Heart right ventricle (tissue), 16 donors: ENCODE results near the gene LRRC46. TPM values are rescaled to one million over a fixed set of nuclear protein-coding genes. Genes with fewer than 3 reads are reported as not detected.

Experiments
- ATAC-seq, 8 donors: fragments of 200-7000 bp; cut with Tn5 transposase; one replicate each; pipeline ENCODE4 v1.9.1; 2020; ENCODE audit warnings: mild to moderate bottlenecking in 8 of 8, moderate library complexity in 8 of 8, moderate number of reproducible peaks in 1 of 8
- DNase-seq, 2 donors: peaks; one replicate each; pipeline ENCODE4 v3.0.0-alpha.2; 2020
- H3K27ac ChIP-seq, 10 donors: fragments of 200-600 bp; sonication (generic) in 2 of 10; one replicate each; pipeline versions ENCODE4 v1.5.0 to v1.8.0; 2020 to 2022; ENCODE audit warnings: mild to moderate bottlenecking in 3 of 10
- H3K27me3 ChIP-seq, 7 donors: fragments of 200-600 bp; one replicate each; pipeline ENCODE4 v1.8.0; 2021 to 2022; ENCODE audit warnings: mild to moderate bottlenecking in 2 of 7
- H3K36me3 ChIP-seq, 9 donors: fragments of 200-600 bp; sonication (generic) in 1 of 9; one replicate each; pipeline versions ENCODE4 v1.5.0 to v1.8.0; 2020 to 2022; ENCODE audit warnings: mild to moderate bottlenecking in 2 of 9
- H3K4me1 ChIP-seq, 9 donors: fragments of 200-600 bp; sonication (generic) in 1 of 9; one replicate each; pipeline versions ENCODE4 v1.5.0 to v1.8.0; 2020 to 2022; ENCODE audit warnings: mild to moderate bottlenecking in 4 of 9
- H3K4me3 ChIP-seq, 10 donors: fragments of 200-600 bp; sonication (generic) in 2 of 10; one replicate each; pipeline versions ENCODE4 v1.5.0 to v1.8.0; 2020 to 2022; ENCODE audit warnings: mild to moderate bottlenecking in 7 of 10, moderate library complexity in 2 of 10
- H3K9me3 ChIP-seq, 11 donors: fragments of 200-600 bp in 10 of 11; sonication (generic) in 2 of 11; one replicate each; pipeline versions ENCODE4 v1.5.0 to v1.8.0; 2013 to 2022; ENCODE audit warnings: mild to moderate bottlenecking in 2 of 11, control low read depth in 1 of 11, moderate library complexity in 1 of 11
- CTCF ChIP-seq, 9 donors: fragments of 200-600 bp; sonication (generic) in 2 of 9; IDR thresholded peaks; one replicate each; pipeline versions ENCODE4 v1.5.0 to v1.8.0; 2021 to 2022; ENCODE audit warnings: antibody characterized with exemption in 9 of 9, mild to moderate bottlenecking in 5 of 9, moderate library complexity in 1 of 9
- WGBS, 2 donors: extraction: QIAGEN DNeasy Blood & Tissue Kit; methylation state at CpG; one replicate each; pipeline ENCODE4 v1.1.7; 2013; ENCODE audit warnings: inconsistent platforms in 1 of 2; 5-methylcytosine and 5-hydroxymethylcytosine counted together
- intact Hi-C, 10 donors: fragments of 100-400 bp; cut with DNase I; formaldehyde crosslinking; loops; one replicate each; pipeline versions ENCODE4 v1.11.1 to v1.14.2; 2022
- polyA plus RNA-seq, 2 donors: library from polyadenylated mRNA; stranded (reverse); fragments of 200-250 nt; gene quantifications; one replicate each; pipeline ENCODE4 v1.2.3, GENCODE V29; 2013
- total RNA-seq, 10 donors: library from RNA; stranded (reverse); fragmentation: NEBNext Ultra II Directional in 3 of 10; extraction: Animal tissue kit (Norgen Biotek cat#: 25700) in 3 of 10; gene quantifications; one replicate each; pipeline versions ENCODE4 v1.2.1 to v1.2.4, GENCODE V29; 2021 to 2023
- donor health status: Arrhythmogenic right ventricular cardiomyopathy.
- donor health status: ischemic (EF 13 %, LVEDD 7.1; RV severe dilation, severe dysfunction).
- donor health status: healthy with polysubstance abuse.
- donor health status: DM: no; HTN: yes; CAD: no.
- donor health status: DM: no; HTN: no; CAD: no.
- donor health status: ischemic (EF 25% LVEDD 6.9; RV normal size, moderate dysfunction).
- donor health status: ischemic (EF 25% LVEDD 5.7; RV mildly dilated, moderate dysfunction).
- donor health status: healthy.
- donor health status: DM: yes; HTN: yes; CAD: no.
- donor health status: Ischemic cardiomyopathy.
- donor health status: ischemic (EF 35%, LVEDD 5.7; RV mildly dilated, moderate dysfunction).
- donor health status: nonischemic (EF 11% LVEDD 7.7; RV severe dilation, severe dysfunction).
- donor health status: DM: yes; HTN: yes; CAD: no.
- donor health status: PGD.
- donor health status: ischemic (EF 29% LVEDD 5.4; RV normal size, mild dysfunction).
- donor health status: nonischemic (EF 23%, LVEDD 6.1; RV moderate dilation, normal function).

LRRC46 gene
- total and polyA plus RNA-seq, 12 donors, result 0.14 to 0.95 (median 0.34) TPM; not detected in 3

DNA sequence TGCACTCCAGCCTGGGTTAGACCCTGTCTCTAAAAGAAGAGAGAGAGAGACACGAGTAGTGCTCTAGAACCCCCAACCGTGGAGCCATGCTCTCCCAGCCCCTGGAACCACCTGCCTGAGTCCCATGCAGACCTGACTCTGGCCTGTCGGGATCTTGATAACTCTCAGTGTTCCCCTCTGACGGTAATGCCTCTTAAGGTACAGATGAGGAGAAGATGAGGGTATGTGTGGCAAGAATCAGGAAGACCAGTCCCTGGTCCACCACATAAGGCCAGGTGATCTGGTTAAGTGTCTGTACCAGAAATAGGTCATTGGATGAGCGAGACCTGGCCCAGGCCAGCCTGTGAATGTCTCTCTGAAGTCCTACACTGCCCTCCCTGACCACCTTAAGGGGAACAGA lies 28.3 kb upstream of the LRRC46 start:
- H3K27ac ChIP-seq, result no peak overlapping the region
- H3K9me3 ChIP-seq, result no peaks in the 10 kb centered on the region
- ATAC-seq (no peak), DNase-seq (no peak)
- H3K27me3 ChIP-seq, result no peaks in the 10 kb centered on the region
- H3K36me3 ChIP-seq, result peaks cover 0 to 18% (median 0%) of the 10 kb centered on the region in 9 donors
- intact Hi-C loops, result loop anchor here in 6 of 10 donors (5.0 to 10.0 kb wide), 4 partner anchors 106 to 141 kb away; partner anchors contain the start of gene TBKBP1 (in 1 of the 6)
- TF ChIP-seq CTCF (IDR thresholded peaks at IDR 0.05), result no peak
- 59 to 63% methylated on average over 5 of the region's 5 CpGs for WGBS, 2 donors
- peaks cover 0 to 14% (median 0%) of the 10 kb centered on the region in 9 donors for H3K4me1 ChIP-seq
- H3K4me3 ChIP-seq, result no peak overlapping the region

- TF ChIP-seq CTCF (IDR thresholded peaks at IDR 0.05), result no peak
- H3K4me1 ChIP-seq, result peaks cover 0 to 14% (median 0%) of the 10 kb centered on the region in 9 donors
- intact Hi-C loops, result loop anchor here in 6 of 10 donors (5.0 to 10.0 kb wide), 4 partner anchors 106 to 141 kb away; partner anchors contain the start of gene TBKBP1 (in 1 of the 6)
- DNase-seq, result no peak
- no peak for ATAC-seq
- no peaks in the 10 kb centered on the region for H3K27me3 ChIP-seq
- H3K9me3 ChIP-seq, result no peaks in the 10 kb centered on the region
- H3K27ac ChIP-seq, result no peak overlapping the region
- no peak overlapping the region for H3K4me3 ChIP-seq
- peaks cover 0 to 23% (median 3%) of the 10 kb centered on the region in 9 donors for H3K36me3 ChIP-seq
- 71 to 75% methylated on average over 6 of the region's 6 CpGs for WGBS, 2 donors
Observed at GRCh38 chr17:47803751-47804150, 27.7 kb upstream of the LRRC46 start.

GRCh38 chr17:47804461-47804860 lies 27.0 kb upstream of the LRRC46 start:
- TF ChIP-seq CTCF (IDR thresholded peaks at IDR 0.05), result no peak
- WGBS, 2 donors, result 79 to 80% methylated on average over 3 of the region's 3 CpGs
- Histone ChIP-seq H3K4me3 (no peak overlapping the region), H3K4me1 (peaks cover 0 to 14% (median 0%) of the 10 kb centered on the region in 9 donors), H3K9me3 (no peaks in the 10 kb centered on the region), H3K27me3 (no peaks in the 10 kb centered on the region), H3K36me3 (peaks cover 0 to 30% (median 10%) of the 10 kb centered on the region in 9 donors), H3K27ac (no peak overlapping the region)
- intact Hi-C loops, result loop anchor here in 6 of 10 donors (5.0 to 10.0 kb wide), 4 partner anchors 107 to 142 kb away; partner anchors contain the start of gene TBKBP1 (in 1 of the 6)
- ATAC-seq (no peak), DNase-seq (no peak)

DNA sequence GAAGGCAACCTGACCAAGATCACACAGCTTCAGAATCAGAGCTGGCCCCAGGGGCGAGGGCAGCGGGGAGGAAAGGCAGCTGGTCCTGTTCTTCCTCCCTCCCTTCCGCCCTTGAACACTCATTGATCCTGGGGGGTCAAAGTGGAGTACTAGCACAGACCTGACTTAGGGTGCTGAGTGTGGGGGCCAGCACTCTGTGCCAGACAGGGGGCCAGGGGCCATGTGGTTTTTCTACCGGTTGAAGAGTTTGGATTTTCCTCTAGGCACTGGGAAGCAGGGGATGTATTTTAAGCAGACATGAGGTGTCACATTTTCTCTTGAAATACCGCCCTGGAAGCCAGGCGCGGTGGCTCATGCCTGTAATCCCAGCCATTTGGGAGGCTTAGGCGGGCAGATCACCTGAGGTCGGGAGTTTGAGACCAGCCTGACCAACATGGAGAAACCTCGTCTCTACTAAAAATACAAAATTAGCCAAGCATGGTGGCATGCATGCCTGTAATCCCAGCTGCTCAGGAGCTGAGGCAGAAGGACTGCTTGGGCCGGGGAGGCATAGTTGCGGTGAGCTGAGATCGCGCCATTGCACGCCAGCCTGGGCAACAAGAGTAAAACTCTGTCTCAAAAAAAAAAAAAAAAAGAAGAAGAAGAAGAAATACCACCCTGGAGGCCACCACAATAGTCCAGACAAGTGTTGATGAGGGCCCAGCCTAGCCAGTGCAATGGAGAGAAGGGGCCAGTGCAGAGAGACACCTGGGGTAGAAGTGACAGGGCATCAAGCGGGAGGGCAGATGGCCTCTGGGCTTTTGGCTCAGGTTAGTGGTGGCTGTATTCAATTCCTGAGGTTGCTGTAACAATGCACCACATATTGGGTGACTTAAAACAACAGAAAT lies 25.2 kb upstream of the LRRC46 start:
- 80 to 81% methylated on average over 16 of the region's 16 CpGs for WGBS, 2 donors
- DNase-seq, result no peak
- no peak for TF ChIP-seq CTCF (IDR thresholded peaks at IDR 0.05)
- Histone ChIP-seq H3K27me3 (no peaks in the 10 kb centered on the region), H3K4me1 (peaks cover 0 to 14% (median 0%) of the 10 kb centered on the region in 9 donors), H3K4me3 (no peak overlapping the region), H3K9me3 (no peaks in the 10 kb centered on the region), H3K36me3 (peaks cover 0 to 47% (median 10%) of the 10 kb centered on the region in 9 donors), H3K27ac (peak overlapping the region in 3 of 10 donors; percentile 4 to 39 (median 22))
- intact Hi-C loops, result loop anchor here in 3 of 10 donors (10.0 kb wide), 2 partner anchors 111 to 141 kb away; partner anchors contain the start of gene TBKBP1 (in 1 of the 3)
- ATAC-seq, result peak in 3 of 8 donors; percentile 4 to 23 (median 19)
